Mesenchymal stem cell (in vitro differentiated cells and primary cell): ENCODE results near the gene DNER.

ENCODE experiments used
- DNase-seq: peaks from one replicate; pipeline ENCODE4 v3.0.0-alpha.2; 2013
- H2AFZ ChIP-seq: one replicate; pipeline ENCODE4 v1.6.1; 2013; ENCODE audit warnings: low read depth, mild to moderate bottlenecking, control low read depth, inconsistent platforms, low read length, moderate library complexity
- H2AK5ac ChIP-seq: 2 replicates; pipeline ENCODE4 v1.6.1; 2013; ENCODE audit warnings: low read length, moderate library complexity, mild to moderate bottlenecking, inconsistent platforms; ENCODE audit not compliant: severe bottlenecking
- H2BK120ac ChIP-seq: one replicate; pipeline ENCODE4 v1.6.1; 2013; ENCODE audit warnings: low read depth, mild to moderate bottlenecking, inconsistent platforms, low read length, moderate library complexity
- H2BK12ac ChIP-seq, 2 experiments: one replicate each; pipeline ENCODE4 v1.6.1; 2013; ENCODE audit warnings: inconsistent platforms in 2 of 2, low read length in 2 of 2, mild to moderate bottlenecking in 2 of 2, moderate library complexity in 2 of 2, control low read depth in 1 of 2
- H2BK15ac ChIP-seq: one replicate; pipeline ENCODE4 v1.6.1; 2013; ENCODE audit warnings: mild to moderate bottlenecking, low read depth, inconsistent platforms; ENCODE audit not compliant: poor library complexity, severe bottlenecking
- H2BK5ac ChIP-seq: 2 replicates; pipeline ENCODE4 v1.6.1; 2013; ENCODE audit warnings: low read depth, mild to moderate bottlenecking, low read length, control low read depth, inconsistent platforms; ENCODE audit not compliant: poor library complexity, severe bottlenecking
- H3K14ac ChIP-seq, 2 experiments: one replicate each; pipeline ENCODE4 v1.6.1; 2013; ENCODE audit warnings: inconsistent platforms in 2 of 2, low read length in 2 of 2, control low read depth in 1 of 2, mild to moderate bottlenecking in 1 of 2, moderate library complexity in 1 of 2
- H3K18ac ChIP-seq, 2 experiments: one replicate each; pipeline ENCODE4 v1.6.1; 2013; ENCODE audit warnings: inconsistent platforms in 2 of 2, low read length in 2 of 2, control low read depth in 1 of 2, low read depth in 1 of 2, mild to moderate bottlenecking in 1 of 2
- H3K23ac ChIP-seq, 2 experiments: one replicate each; pipeline ENCODE4 v1.6.1; 2013; ENCODE audit warnings: inconsistent platforms in 2 of 2, low read length in 2 of 2, mild to moderate bottlenecking in 2 of 2, moderate library complexity in 2 of 2, control low read depth in 1 of 2
- H3K27ac ChIP-seq: 2 replicates; pipeline ENCODE4 v1.5.1; 2013; ENCODE audit warnings: mild to moderate bottlenecking, moderate library complexity, low read length, control low read depth, inconsistent platforms; ENCODE audit not compliant: poor library complexity, severe bottlenecking
- H3K27me3 ChIP-seq, 2 experiments: 2 replicates each; pipeline versions ENCODE4 v1.6.1 to v1.7.0; 2013; ENCODE audit warnings: low read length in 2 of 2, mild to moderate bottlenecking in 2 of 2, moderate library complexity in 2 of 2, control low read depth in 1 of 2, inconsistent platforms in 1 of 2; ENCODE audit not compliant: control insufficient read depth in 1 of 2, insufficient read depth in 1 of 2
- H3K36me3 ChIP-seq, 2 experiments: 2 replicates each; pipeline versions ENCODE4 v1.6.1 to v1.7.0; 2013; ENCODE audit warnings: low read length in 2 of 2, control low read depth in 1 of 2, inconsistent platforms in 1 of 2, low read depth in 1 of 2, mild to moderate bottlenecking in 1 of 2; ENCODE audit not compliant: insufficient read depth in 2 of 2, control insufficient read depth in 1 of 2
- H3K4ac ChIP-seq, 2 experiments: one replicate each; pipeline ENCODE4 v1.6.1; 2013; ENCODE audit warnings: inconsistent platforms in 2 of 2, low read length in 2 of 2, mild to moderate bottlenecking in 2 of 2, moderate library complexity in 2 of 2, control low read depth in 1 of 2, low read depth in 1 of 2
- H3K4me1 ChIP-seq: 2 replicates; pipeline ENCODE4 v1.6.1; 2013; ENCODE audit warnings: low read depth, low read length, control low read depth; ENCODE audit not compliant: control insufficient read depth, insufficient read depth
- H3K4me2 ChIP-seq: 2 replicates; pipeline ENCODE4 v1.6.1; 2013; ENCODE audit warnings: low read length, mild to moderate bottlenecking, inconsistent platforms; ENCODE audit not compliant: poor library complexity, severe bottlenecking
- H3K4me3 ChIP-seq, 2 experiments: 2 replicates each; pipeline versions ENCODE4 v1.5.1 to v1.7.0; 2013; ENCODE audit warnings: low read length in 2 of 2, mild to moderate bottlenecking in 2 of 2, control low read depth in 1 of 2, low read depth in 1 of 2; ENCODE audit not compliant: insufficient read depth in 1 of 2
- H3K79me1 ChIP-seq: replicated peaks from 2 replicates; pipeline ENCODE4 v1.6.1; 2013; ENCODE audit warnings: mild to moderate bottlenecking, control low read depth, low read length, inconsistent platforms; ENCODE audit not compliant: poor library complexity, severe bottlenecking
- H3K9ac ChIP-seq: 2 replicates; pipeline ENCODE4 v1.7.0; 2013; ENCODE audit warnings: mild to moderate bottlenecking, low read length, moderate library complexity
- H3K9me3 ChIP-seq: 2 replicates; pipeline ENCODE4 v1.7.0; 2013; ENCODE audit warnings: mild to moderate bottlenecking, low read length; ENCODE audit not compliant: control insufficient read depth
- H4K8ac ChIP-seq: one replicate; pipeline ENCODE4 v1.6.1; 2013; ENCODE audit warnings: inconsistent platforms, mild to moderate bottlenecking, low read length, moderate library complexity
- H4K91ac ChIP-seq: one replicate; pipeline ENCODE4 v1.6.1; 2013; ENCODE audit warnings: mild to moderate bottlenecking, low read length, inconsistent platforms
- WGBS: methylation state at CpG from one replicate; pipeline ENCODE4 v1.1.7; 2013; ENCODE audit warnings: mixed read lengths; 5-methylcytosine and 5-hydroxymethylcytosine counted together

DNER gene

DNA sequence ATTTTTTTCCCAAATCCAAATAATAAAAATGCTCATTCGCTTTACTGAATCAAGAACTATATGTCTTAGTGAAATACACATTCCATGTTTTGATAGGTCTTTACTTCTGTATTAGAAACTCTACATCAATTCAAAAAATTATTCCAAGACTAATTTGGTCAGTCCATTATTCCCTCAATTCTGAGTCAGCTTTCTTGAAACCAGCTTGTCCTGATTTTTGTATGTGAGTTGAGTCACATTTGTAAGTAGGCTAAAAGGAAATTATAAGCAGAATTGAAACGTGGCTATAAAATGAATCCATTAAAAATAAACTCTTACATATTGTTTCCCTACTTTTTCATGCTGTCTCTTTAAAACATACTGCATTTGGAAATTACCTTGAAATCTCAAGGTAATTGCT lies 113.0 kb downstream of the DNER start:
- Histone ChIP-seq H3K36me3 (no peaks in the 10 kb centered on the region), H3K9ac (no peak overlapping the region), H3K4ac (no peak overlapping the region), H2BK15ac (no peak overlapping the region), H3K23ac (no peak overlapping the region), H3K4me3 (no peak overlapping the region), H3K18ac (no peak overlapping the region), H2AFZ (no peak overlapping the region), H3K4me2 (no peak overlapping the region), H3K14ac (no peak overlapping the region), H3K4me1 (no peaks in the 10 kb centered on the region), H3K27ac (no peak overlapping the region), H4K91ac (no peak overlapping the region), H2BK120ac (no peak overlapping the region), H2AK5ac (no peak overlapping the region), H2BK5ac (no peak overlapping the region), H4K8ac (no peak overlapping the region), H3K9me3 (no peaks in the 10 kb centered on the region), H3K79me1 (no peaks in the 10 kb centered on the region), H3K27me3 (no peaks in the 10 kb centered on the region), H2BK12ac (no peak overlapping the region)
- WGBS, result no CpG with 5 or more reads among the region's 2 CpGs
- no peak for DNase-seq

DNA sequence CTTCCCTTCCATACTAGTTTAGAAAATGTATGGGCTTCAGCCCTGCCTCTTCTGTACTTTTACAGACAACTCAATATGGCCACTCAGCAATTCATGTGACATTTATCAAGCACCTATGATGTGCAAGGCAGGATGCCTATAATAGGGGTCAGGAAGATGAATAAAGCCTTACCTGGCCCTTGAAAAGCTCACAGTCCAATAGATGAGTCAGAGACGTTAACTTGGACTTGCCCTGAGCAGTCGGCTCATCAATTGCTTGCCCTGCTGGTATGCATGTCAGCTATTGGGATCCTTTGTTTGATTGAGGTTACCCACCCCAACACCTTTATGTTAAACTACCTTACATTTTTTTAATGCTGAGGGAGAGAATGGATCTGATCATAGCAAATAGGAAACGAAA lies 116.1 kb downstream of the DNER start:
- no peak overlapping the region for H3K18ac ChIP-seq

GRCh38 chr2:229596796-229597195 lies 117.6 kb downstream of the DNER start:
- DNase-seq, result no peak
- no peaks in the 10 kb centered on the region for H3K27me3 ChIP-seq
- no peak overlapping the region for H3K4ac ChIP-seq
- no peaks in the 10 kb centered on the region for H3K9me3 ChIP-seq
- H3K18ac ChIP-seq, result no peak overlapping the region
- H2BK15ac ChIP-seq, result no peak overlapping the region
- H3K4me2 ChIP-seq, result no peak overlapping the region
- no peak overlapping the region for H3K27ac ChIP-seq
- no peaks in the 10 kb centered on the region for H3K36me3 ChIP-seq
- no peak overlapping the region for H3K4me3 ChIP-seq
- H3K14ac ChIP-seq, result no peak overlapping the region
- no peak overlapping the region for H2AFZ ChIP-seq
- no peak overlapping the region for H4K8ac ChIP-seq
- no peak overlapping the region for H2BK5ac ChIP-seq
- no peak overlapping the region for H2AK5ac ChIP-seq
- no peak overlapping the region for H3K9ac ChIP-seq
- H2BK12ac ChIP-seq, result no peak overlapping the region
- H3K4me1 ChIP-seq, result no peaks in the 10 kb centered on the region
- H3K79me1 ChIP-seq, result no peaks in the 10 kb centered on the region
- WGBS, result 57% methylated on average over 7 of the region's 7 CpGs
- H2BK120ac ChIP-seq, result no peak overlapping the region
- H4K91ac ChIP-seq, result no peak overlapping the region
- H3K23ac ChIP-seq, result no peak overlapping the region

More for the DNA sequence above, 116.1 kb downstream of the DNER start:
- Histone ChIP-seq H2BK15ac (no peak overlapping the region), H2BK120ac (no peak overlapping the region), H3K4me3 (no peak overlapping the region), H3K14ac (no peak overlapping the region), H3K79me1 (no peaks in the 10 kb centered on the region), H3K27me3 (no peaks in the 10 kb centered on the region), H3K27ac (no peak overlapping the region), H4K8ac (no peak overlapping the region), H3K36me3 (no peaks in the 10 kb centered on the region), H2BK5ac (no peak overlapping the region), H3K4me1 (no peaks in the 10 kb centered on the region), H3K9ac (no peak overlapping the region), H3K9me3 (no peaks in the 10 kb centered on the region), H2BK12ac (no peak overlapping the region), H3K23ac (no peak overlapping the region), H3K4me2 (no peak overlapping the region), H3K4ac (no peak overlapping the region), H4K91ac (no peak overlapping the region), H2AK5ac (no peak overlapping the region), H2AFZ (no peak overlapping the region)
- 44% methylated on average over 2 of the region's 3 CpGs for WGBS
- no peak for DNase-seq

- no peak overlapping the region for H2BK120ac ChIP-seq
- no peak overlapping the region for H3K4me3 ChIP-seq
- no peak overlapping the region for H2BK15ac ChIP-seq
- no peak overlapping the region for H3K9ac ChIP-seq
- no peak overlapping the region for H3K4ac ChIP-seq
- H4K91ac ChIP-seq, result no peak overlapping the region
- no peak for DNase-seq
- H4K8ac ChIP-seq, result no peak overlapping the region
- no peak overlapping the region for H3K23ac ChIP-seq
- H3K27ac ChIP-seq, result no peak overlapping the region
- H3K4me1 ChIP-seq, result peaks cover 2% of the 10 kb centered on the region
- H3K27me3 ChIP-seq, result peaks cover 0 to 4% of the 10 kb centered on the region in 2 experiments
- H2BK5ac ChIP-seq, result no peak overlapping the region
- H3K14ac ChIP-seq, result no peak overlapping the region
- no peaks in the 10 kb centered on the region for H3K9me3 ChIP-seq
- no peaks in the 10 kb centered on the region for H3K79me1 ChIP-seq
- H2AFZ ChIP-seq, result no peak overlapping the region
- no peak overlapping the region for H2AK5ac ChIP-seq
- 69% methylated on average over 9 of the region's 9 CpGs for WGBS
- H3K36me3 ChIP-seq, result no peaks in the 10 kb centered on the region
- H2BK12ac ChIP-seq, result no peak overlapping the region
- no peak overlapping the region for H3K4me2 ChIP-seq
- H3K18ac ChIP-seq, result no peak overlapping the region
Observed at GRCh38 chr2:229591611-229592010, 122.7 kb downstream of the DNER start.
